Glomerular visceral epithelial cell (primary cell): ENCODE data around the gene EVI2A.
A peak's percentile ranks its signal among the peaks of the same experiment; 100 is the strongest.
"Not testable (repeated sequence)": the region's sequence is repeated elsewhere in the genome, so short reads cannot be mapped to it uniquely, and the experiment has no call there.

Experiments used
- DNase-seq: peaks from one replicate; pipeline ENCODE4 v3.0.0-alpha.2; 2016; ENCODE audit errors: extremely low spot score

EVI2A gene, protein sequence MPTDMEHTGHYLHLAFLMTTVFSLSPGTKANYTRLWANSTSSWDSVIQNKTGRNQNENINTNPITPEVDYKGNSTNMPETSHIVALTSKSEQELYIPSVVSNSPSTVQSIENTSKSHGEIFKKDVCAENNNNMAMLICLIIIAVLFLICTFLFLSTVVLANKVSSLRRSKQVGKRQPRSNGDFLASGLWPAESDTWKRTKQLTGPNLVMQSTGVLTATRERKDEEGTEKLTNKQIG

DNA sequence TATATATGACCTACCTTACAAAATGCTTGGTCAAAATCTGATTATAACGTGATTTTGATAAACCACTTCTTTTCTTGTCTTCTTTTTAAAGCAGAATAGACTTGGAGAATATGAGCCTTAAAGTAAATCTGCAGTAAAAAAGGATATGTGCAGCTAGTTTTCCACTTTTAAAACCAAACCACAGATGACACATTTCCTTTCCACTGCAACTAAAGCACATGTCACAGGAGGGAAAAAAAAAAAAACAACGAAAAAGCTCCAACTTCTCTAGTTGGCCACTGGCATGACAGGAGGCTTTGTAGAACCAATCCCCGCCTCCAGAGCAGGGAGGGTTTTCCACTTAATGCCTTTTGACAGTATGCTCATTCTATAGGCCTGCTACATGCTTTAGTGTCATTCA is at the start of gene EVI2A:
Gene EVI2A (minus strand): TSS at position 142 of the 400 bp plus-strand sequence. CDS start 2,609 bp downstream, outside the sequence.
- DNase-seq = peak; percentile 66

DNA sequence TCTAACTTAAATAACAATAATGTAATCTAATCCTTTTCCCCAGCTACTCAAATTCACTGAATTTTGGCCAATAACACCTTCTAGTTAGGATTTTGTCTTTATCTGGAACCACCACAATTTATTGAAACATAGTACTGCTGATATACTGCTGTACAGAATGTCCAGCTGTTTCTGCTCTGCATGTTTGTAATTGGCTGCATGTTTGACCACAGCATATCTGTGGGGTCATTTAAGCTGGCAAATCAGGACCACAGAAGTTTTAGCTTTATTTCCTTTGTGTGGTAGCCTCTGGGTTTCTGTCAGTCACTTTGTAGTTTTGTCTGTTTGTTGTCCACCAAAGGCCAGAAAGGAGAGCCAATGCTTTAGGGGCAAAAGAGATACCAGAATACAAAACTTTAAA is 47.8 kb upstream of the EVI2A start:
- no peak for DNase-seq

DNA sequence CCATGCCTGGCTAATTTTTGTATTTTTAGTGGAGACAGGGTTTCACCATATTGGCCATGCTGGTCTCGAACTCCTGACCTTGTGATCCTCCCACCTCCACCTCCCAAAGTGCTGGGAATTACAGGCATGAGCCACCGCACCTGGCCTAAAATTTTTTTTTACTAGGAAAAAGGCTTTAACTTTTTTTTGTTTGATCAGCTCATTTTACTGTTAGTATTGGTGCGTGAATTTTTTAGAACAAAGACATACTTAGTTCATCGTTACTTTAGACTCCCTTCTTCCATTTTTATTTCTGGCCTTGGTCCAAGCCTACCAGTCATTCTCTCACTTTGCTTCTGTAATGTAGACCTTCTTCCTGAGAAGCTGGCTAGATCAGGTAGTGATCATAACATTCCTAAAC is 44.7 kb upstream of the EVI2A start:
- DNase-seq = no peak

DNA sequence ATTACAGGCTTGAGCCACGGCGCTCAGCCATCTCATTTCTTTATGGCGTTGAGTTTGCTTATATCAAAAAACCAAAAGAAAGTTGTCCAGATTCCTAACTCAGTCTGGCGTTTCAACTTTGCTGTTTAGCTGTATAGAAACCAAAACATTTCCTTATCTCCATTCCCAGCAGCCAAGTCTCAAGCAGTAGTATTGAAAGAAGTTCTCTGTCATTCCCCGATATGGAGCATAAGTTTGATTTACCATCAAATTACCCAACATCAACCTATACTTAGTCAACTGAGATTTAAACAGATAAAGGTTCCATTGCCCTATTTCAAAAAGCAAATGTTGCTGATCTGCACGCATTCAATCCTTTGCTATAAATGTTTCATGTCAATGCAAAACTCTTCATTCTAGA is 42.6 kb upstream of the EVI2A start:
- no peak for DNase-seq

DNA sequence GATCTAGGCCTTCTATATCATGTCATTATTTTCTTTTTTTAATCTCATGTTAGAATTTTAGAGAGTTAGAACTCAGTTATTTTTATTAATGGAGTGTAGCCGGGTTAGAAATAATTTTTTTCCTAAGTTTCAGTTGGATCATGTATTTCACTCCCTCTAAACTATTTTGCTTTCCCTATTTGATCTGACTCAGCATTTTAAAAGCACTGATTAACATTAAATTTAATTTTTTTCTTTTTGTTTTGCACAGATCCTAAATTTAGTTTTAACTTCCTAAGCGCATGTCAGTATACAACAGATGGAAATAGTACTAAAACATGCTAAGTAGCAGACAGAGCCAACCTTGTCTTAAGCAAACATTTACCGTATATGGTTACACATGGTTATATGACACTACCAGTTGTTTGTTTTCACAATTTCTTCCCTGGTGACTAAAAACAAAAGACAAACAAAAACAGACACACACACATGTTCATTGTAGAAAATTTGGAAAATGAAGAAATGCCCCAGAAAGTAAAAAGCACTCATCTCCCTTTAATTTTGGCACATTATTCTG is 36.5 kb upstream of the EVI2A start:
- DNase-seq = no peak

DNA sequence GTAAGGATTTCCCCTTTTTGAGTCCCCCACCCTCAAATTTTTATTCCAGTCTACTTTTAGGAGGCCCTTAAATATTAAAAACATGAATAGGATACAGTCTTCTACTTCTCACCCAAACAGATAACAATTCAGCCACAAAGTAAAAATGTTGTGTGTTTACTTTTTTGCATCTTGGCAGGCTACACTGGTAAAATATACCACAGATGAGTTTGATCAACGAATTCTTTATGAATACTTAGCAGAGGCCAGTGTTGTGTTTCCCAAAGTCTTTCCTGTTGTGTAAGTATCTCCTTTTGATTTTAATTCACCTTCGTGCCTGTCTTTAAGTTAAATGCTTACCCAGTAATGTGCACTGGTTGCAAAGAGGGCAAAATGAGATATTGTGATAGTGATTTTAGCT is 35.7 kb upstream of the EVI2A start:
- no peak for DNase-seq

DNA sequence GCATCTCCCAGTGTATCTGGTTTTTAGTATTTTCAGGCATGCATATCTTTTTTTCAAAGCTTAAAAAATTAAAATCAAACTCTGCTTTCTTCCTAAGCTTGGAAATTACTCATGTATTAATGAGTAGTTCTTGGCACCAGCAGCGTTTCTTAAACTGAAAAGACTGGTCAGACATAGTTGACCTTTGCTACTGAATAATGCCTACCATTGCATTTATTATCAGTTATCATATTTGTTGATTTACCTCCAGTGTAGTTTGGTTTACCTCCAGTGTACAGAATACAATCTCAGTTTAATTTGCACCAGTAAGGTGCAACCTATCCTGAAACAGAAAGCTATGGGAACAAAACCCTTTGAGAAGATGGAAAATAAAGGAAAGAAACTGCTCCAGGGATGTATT is 34.5 kb upstream of the EVI2A start:
- DNase-seq = no peak

DNA sequence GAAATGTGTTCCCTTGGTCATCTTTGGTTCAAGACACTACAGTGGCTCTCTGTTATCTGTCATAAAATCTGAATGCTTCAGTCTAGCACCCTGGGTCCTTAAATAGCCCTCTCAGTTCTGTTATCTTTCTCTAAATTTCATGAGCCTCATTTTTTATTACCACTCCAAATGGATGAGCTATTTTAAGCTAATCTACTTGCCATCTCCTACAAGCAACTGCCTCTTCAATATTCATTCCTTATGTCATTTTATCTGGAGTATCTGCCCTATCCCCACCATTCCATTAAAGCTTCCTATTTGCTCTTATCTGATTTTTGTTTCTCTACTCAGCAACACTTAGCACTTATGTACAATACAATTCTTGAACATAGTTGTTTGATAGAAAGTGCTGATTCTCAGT is 28.0 kb upstream of the EVI2A start:
- DNase-seq = no peak

DNA sequence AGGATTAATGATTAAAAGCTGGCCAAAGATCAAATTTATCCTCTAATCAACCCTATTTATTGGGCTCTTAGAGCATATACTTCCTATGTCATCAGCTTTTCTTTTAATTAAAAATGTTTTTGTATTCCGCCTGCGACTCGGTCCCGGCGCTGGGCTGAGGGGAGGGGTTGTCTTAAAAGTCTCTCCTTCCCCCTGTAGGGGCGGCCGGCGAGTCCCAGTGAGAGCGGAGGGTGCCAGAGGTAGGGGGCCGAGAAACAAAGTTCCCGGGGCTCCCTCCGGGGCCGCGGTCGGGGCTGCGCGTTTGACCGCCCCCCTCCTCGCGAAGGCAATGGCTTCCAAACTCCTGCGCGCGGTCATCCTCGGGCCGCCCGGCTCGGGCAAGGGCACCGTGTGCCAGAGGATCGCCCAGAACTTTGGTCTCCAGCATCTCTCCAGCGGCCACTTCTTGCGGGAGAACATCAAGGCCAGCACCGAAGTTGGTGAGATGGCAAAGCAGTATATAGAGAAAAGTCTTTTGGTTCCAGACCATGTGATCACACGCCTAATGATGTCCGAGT is 23.8 kb upstream of the EVI2A start:
- not testable (repeated sequence) for DNase-seq

DNA sequence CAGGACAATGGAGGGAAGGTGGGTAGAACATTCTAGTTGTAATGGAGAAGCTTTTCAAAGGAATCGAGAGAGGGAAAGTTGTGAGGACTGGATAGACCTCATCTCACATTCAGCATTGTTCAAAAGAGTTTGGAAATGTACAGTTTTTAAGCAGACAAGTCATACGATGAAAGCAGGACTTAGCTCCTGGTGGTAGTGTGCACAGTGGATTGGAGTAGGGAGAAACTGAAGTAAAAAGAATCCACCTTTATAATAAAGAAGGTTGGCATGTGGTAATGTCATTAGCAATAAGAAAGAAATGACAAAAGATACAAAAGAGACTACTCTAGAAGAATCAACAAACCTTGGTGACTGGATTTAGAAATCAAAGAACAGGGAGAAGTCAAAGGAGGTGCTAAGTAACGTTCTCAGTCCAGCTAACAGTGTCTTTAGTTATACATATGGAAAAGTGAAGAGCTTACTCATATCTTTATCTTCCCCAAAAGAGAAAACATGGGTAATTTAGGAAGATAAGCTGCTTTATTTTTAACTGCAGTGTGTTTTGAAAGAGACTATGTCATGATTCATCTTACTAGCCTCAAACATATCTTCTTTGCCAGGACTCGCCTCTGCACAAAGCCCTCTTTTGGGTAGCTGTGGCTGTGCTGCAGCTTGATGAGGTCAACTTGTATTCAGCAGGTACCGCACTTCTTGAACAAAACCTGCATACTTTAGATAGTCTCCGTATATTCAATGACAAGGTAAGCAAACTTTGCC is 18.7 kb upstream of the EVI2A start:
- peak; percentile 15 for DNase-seq

DNA sequence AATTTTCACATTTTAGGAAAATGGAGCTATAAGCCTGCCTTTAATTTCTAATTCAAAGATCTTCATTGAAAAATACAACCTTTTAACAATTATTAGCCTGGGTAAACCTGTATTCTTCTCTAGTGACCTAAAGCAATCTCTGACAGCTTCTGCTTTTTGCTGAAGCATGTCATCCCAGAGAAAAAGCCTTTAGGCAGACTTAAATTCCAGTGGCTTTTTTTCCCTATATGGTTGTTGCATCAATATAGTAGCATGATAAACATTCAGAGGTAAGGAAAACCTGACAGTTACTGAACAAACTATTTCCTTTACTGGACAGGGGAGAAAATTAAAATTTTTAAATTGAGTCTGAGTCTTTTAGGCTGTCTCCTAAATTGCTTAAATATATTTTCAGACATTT is 7.8 kb upstream of the EVI2A start:
- DNase-seq = peak; percentile 20

DNA sequence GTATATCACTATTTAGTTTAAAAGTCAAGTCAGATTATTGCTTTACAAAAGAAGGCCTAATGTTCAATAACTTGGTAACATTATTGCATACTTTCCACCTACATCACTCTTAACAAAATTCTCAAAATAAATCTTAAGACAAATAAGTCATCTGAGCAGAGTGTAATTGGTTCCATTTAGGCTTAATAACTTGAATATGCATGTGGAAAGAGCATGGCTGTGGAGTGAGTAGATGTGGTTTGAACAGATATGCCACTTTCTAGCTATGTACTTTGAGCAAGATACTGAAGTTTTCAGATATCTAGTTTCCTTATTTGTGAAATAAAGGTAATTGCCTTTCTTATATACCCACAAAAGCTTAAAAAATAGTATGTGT is 6.7 kb upstream of the EVI2A start:
- DNase-seq = peak; percentile 22

DNA sequence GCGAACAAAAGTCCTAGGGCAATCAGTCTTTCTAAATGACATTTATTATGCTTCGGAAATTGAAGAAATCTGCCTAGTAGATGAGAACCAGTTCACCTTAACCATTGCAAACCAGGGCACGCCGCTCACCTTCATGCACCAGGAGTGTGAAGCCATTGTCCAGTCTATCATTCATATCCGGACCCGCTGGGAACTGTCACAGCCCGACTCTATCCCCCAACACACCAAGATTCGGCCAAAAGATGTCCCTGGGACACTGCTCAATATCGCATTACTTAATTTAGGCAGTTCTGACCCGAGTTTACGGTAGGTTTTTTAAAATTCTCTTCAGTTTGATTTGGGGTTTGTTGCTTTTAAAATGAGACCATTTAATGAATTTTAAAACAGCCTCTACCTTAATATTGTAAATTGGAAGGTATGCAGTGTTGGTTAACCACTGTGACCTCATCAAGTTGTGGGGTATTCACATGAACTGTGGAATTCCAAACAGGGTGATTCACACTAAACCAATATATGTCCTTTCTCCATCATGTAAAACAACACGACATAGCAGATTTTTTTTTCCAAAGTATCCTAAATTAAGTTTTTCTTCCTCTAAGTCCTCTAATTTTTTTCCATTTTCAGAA is 6.2 kb upstream of the EVI2A start:
- peak; percentile 83 for DNase-seq

DNA sequence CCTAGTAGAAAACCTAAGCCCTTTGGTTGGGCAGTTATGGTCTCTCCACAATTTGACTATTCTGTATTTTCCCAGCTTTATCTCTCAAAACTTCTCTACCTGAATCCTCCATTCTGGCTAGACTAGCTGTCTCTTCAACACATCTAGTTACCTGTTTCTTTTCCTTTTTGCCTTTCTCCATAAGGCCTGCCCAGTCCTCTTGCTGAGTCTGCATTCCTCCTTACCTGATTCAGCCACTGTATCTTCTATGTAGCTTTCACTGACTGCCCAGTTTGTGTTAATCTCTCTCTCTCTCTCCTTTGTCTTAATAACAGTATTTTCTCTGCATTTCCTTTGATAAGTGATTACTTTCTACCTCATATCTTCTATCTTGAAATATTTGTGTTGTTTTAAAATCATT is 2.1 kb upstream of the EVI2A start:
- DNase-seq = no peak

DNA sequence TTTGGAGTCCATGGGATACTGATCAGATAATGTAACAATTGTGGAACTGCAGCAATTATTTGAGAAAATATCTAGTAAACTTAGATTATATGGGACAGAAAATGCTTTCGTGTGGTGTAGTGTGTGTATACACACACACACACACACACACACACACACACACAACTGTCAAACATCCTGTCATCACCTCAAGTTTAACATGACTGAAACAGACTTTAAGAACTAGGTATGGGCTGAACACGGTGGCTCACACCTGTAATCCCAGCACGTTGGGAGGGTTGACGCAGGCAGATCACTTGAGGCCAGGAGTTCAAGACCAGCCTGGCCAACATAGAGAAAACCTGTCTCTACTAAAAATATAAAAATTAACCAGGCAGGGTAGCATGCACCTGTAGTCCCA is 544 bp upstream of the EVI2A start:
- DNase-seq = no peak

DNA sequence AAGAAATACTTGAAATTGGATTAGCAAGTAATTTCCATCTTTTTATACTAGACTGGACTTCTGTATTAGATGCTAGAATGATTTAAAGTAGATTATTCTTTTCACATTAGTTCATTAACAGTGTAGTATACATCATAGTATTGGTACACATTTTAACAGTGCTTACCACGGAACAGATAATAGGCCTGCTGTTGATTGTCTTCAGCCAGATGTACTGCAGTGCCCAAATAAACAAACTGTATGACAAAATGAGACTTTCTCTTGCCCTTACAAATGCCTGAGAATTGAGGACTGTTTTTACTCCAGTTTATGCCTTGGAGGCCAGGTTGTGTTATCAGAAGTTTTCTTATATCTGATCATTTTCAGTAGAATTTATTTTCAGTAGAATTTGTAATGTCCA is 631 bp downstream of the EVI2A start:
- DNase-seq = no peak

DNA sequence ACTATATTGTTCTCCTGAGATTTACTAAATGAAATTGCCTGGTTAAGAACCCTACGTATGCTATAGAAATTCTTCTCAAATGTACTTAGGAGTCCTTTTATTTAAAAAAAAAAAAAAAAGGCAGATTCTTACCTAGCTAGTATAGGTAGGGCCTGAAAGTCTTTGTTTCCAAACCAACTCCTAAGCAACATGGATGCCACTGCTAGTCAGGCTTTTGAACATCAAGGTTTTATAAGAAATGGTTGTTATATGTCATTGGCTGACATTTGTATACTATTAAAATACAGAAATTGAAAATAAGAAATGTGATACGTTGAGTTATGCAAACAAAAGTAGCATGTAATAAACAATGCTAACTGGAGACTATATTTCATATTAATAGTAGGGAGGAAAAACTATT is 1.2 kb downstream of the EVI2A start:
- no peak for DNase-seq

DNA sequence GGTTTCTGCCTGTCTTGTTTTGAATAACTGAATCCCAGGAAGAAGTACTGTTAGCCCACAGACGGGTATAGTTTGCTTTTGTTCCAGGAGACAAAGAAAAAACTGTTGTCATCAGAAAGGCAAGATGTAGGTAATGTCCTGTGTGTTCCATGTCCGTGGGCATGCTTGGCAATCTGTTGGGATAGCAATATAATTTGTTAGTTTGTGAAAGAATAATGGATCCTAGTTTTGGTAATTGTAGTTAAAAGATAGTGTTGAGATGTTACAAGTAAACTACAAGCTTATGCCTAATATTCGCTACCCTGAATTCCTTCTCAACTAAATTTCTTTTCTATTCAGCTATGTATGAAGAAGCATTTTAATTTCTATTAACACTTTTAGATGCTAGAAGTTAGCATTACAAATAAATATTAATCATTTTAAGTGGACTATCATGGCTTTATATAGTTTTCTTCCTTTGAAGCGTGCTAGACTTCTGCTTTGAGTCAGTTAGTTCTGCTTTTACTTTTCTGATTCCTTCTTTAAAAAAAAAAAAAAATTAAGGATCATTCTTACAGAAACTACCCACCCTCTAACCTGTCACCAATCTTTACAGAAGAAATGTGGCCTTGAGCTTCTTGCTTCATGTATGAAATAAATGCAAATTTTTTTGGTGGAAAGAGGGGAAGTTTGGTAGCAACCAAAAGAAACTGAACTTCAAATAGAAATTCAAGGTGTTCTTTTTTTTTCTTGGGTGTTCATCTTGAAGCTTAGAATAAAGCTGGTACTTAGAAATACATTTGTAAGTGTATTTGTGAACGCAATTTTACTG is 2.4 kb downstream of the EVI2A start:
- no peak for DNase-seq

DNA sequence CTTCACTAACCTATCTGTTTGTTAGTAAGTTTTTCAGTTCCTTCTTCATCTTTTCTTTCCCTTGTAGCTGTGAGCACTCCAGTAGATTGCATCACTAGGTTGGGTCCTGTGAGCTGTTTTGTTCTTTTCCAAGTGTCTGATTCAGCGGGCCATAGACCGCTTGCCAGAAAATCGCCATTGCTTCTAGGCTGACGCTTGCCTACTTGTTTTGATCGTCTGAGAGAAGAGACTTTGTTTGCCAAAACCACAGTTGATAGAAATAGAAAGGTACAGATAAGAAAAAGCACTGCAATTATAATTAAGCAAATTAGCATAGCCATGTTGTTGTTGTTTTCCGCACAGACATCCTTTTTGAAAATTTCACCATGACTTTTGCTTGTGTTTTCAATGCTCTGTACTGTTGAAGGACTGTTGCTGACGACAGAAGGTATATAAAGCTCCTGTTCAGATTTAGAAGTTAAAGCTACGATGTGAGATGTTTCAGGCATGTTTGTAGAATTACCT is 3.1 kb downstream of the EVI2A start:
- no peak for DNase-seq

DNA sequence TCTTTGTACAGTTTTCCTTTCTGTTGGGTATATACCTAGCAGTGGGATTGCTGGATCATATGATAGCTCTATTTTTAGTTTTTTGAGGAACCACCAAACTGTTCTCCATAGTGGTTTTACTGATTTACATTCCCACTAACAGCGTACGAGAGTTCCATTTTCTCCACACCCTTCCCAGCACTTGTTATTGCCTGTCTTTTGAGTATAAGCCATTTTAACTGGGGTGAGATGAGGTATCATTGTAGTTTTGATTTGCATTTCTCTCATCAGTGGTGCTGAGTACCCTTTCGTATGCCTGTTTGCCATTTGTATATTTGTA is 6.7 kb downstream of the EVI2A start:
- DNase-seq = no peak

DNA sequence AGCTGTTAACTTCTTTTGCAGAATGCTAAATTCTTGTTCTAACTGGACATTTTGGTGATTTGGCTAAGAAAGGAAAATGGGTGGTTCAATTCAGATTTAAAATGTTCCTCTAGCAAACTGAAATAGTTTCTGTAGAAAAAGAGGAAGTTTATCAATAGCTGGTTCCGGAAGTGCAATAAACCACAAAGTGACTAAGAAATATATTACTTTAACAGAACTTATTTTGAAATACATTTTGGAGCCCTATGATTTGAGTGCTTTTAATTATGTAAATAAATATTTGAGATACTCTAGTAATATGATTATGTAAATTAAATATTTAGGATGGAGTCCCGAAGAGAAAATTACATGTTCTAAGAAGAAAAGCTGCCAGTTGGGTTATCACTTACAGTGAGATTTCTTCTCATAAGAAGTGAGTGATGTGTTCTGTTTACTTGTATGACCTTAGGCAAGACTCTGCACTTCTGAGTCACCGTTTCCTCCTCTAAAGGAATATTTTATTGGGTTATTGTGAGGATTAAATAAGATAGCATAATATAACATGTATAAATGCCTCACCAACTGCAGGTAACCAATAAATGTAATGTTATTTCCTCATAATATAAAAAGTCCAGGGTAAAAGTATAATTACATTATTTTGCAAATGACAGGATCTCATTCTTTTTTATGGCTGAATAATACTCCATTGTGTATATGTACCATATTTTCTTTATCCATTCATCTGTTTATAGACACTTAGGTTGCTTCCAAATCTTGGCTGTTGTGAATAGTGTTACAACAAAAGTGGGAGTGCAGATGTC is 7.2 kb downstream of the EVI2A start, which contains the start of gene EVI2B:
Gene EVI2B (minus strand): TSS at position 73 of the 800 bp plus-strand sequence. CDS start 8,445 bp downstream, outside the sequence.
- DNase-seq = no peak
